Measurements from ENCODE around the gene ANKRD16.

DNA sequence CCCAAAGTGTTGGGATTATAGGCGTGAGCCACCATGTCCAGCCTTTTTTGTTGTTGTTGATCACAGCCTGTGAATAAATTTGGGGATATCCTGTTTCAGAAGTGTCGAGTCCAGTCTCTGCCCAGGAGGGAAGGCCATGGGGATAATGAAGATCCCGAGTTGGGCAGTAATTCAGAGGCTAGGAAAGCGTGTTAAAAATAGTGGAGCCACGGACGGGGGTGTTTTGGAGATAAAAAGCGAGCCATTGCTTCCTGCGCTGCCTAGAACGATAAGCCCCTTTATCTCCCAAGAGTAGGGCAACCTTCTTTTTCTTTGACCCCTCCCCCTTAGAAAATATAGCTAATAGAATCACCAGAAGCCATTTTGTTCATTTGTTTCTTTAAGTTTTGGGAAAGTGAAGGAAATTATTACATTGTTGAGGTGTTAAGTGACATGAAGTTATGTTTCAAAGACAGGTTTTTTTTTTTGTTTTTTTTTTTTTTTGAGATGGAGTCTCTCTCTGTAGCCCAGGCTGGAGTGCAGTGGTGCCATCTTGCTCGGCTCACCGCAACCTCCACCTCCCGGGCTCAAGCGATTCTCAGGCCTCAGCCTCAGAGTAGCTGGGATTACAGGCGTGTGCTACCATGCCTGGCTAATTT, 44.3 kb upstream of the ANKRD16 start:
- no peak for TF ChIP-seq POLR2AphosphoS5 (IDR thresholded peaks at IDR 0.05; ENCODE audit: low read depth)
- TF ChIP-seq, protein P1, sequence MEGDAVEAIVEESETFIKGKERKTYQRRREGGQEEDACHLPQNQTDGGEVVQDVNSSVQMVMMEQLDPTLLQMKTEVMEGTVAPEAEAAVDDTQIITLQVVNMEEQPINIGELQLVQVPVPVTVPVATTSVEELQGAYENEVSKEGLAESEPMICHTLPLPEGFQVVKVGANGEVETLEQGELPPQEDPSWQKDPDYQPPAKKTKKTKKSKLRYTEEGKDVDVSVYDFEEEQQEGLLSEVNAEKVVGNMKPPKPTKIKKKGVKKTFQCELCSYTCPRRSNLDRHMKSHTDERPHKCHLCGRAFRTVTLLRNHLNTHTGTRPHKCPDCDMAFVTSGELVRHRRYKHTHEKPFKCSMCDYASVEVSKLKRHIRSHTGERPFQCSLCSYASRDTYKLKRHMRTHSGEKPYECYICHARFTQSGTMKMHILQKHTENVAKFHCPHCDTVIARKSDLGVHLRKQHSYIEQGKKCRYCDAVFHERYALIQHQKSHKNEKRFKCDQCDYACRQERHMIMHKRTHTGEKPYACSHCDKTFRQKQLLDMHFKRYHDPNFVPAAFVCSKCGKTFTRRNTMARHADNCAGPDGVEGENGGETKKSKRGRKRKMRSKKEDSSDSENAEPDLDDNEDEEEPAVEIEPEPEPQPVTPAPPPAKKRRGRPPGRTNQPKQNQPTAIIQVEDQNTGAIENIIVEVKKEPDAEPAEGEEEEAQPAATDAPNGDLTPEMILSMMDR (IDR thresholded peaks at IDR 0.05; ENCODE audit: insufficient read depth, low read length): no peak

All from HL-60 (cell line).